Heart right ventricle (tissue), 16 donors: Measurements from ENCODE around the gene CYREN. TPM values are rescaled to one million over a fixed set of nuclear protein-coding genes. Genes with fewer than 3 reads are reported as not detected.

ENCODE experiments used
- ATAC-seq, 8 donors: fragments of 200-7000 bp; cut with Tn5 transposase; one replicate each; pipeline ENCODE4 v1.9.1; 2020; ENCODE audit warnings: mild to moderate bottlenecking in 8 of 8, moderate library complexity in 8 of 8, moderate number of reproducible peaks in 1 of 8
- DNase-seq, 2 donors: peaks; one replicate each; pipeline ENCODE4 v3.0.0-alpha.2; 2020
- H3K27ac ChIP-seq, 10 donors: fragments of 200-600 bp; sonication (generic) in 2 of 10; one replicate each; pipeline versions ENCODE4 v1.5.0 to v1.8.0; 2020 to 2022; ENCODE audit warnings: mild to moderate bottlenecking in 3 of 10
- H3K27me3 ChIP-seq, 7 donors: fragments of 200-600 bp; one replicate each; pipeline ENCODE4 v1.8.0; 2021 to 2022; ENCODE audit warnings: mild to moderate bottlenecking in 2 of 7
- H3K36me3 ChIP-seq, 9 donors: fragments of 200-600 bp; sonication (generic) in 1 of 9; one replicate each; pipeline versions ENCODE4 v1.5.0 to v1.8.0; 2020 to 2022; ENCODE audit warnings: mild to moderate bottlenecking in 2 of 9
- H3K4me1 ChIP-seq, 9 donors: fragments of 200-600 bp; sonication (generic) in 1 of 9; one replicate each; pipeline versions ENCODE4 v1.5.0 to v1.8.0; 2020 to 2022; ENCODE audit warnings: mild to moderate bottlenecking in 4 of 9
- H3K4me3 ChIP-seq, 10 donors: fragments of 200-600 bp; sonication (generic) in 2 of 10; one replicate each; pipeline versions ENCODE4 v1.5.0 to v1.8.0; 2020 to 2022; ENCODE audit warnings: mild to moderate bottlenecking in 7 of 10, moderate library complexity in 2 of 10
- H3K9me3 ChIP-seq, 11 donors: fragments of 200-600 bp in 10 of 11; sonication (generic) in 2 of 11; one replicate each; pipeline versions ENCODE4 v1.5.0 to v1.8.0; 2013 to 2022; ENCODE audit warnings: mild to moderate bottlenecking in 2 of 11, control low read depth in 1 of 11, moderate library complexity in 1 of 11
- WGBS, 2 donors: extraction: QIAGEN DNeasy Blood & Tissue Kit; methylation state at CpG; one replicate each; pipeline ENCODE4 v1.1.7; 2013; ENCODE audit warnings: inconsistent platforms in 1 of 2; 5-methylcytosine and 5-hydroxymethylcytosine counted together
- intact Hi-C, 10 donors: fragments of 100-400 bp; cut with DNase I; formaldehyde crosslinking; loops; one replicate each; pipeline versions ENCODE4 v1.11.1 to v1.14.2; 2022
- long read RNA-seq, 3 donors: library from polyadenylated mRNA; unstranded; transcript quantifications; one replicate each; pipeline ENCODE4 v2.0.0, GENCODE V29; 2020 to 2021
- polyA plus RNA-seq, 2 donors: library from polyadenylated mRNA; stranded (reverse); fragments of 200-250 nt; gene quantifications; one replicate each; pipeline ENCODE4 v1.2.3, GENCODE V29; 2013
- total RNA-seq, 10 donors: library from RNA; stranded (reverse); fragmentation: NEBNext Ultra II Directional in 3 of 10; extraction: Animal tissue kit (Norgen Biotek cat#: 25700) in 3 of 10; gene quantifications; one replicate each; pipeline versions ENCODE4 v1.2.1 to v1.2.4, GENCODE V29; 2021 to 2023
- TF ChIP-seq, protein P1 (sequence below), 9 donors: fragments of 200-600 bp; sonication (generic) in 2 of 9; IDR thresholded peaks; one replicate each; pipeline versions ENCODE4 v1.5.0 to v1.8.0; 2021 to 2022; ENCODE audit warnings: antibody characterized with exemption in 9 of 9, mild to moderate bottlenecking in 5 of 9, moderate library complexity in 1 of 9
- donor health status: Arrhythmogenic right ventricular cardiomyopathy.
- donor health status: ischemic (EF 13 %, LVEDD 7.1; RV severe dilation, severe dysfunction).
- donor health status: healthy with polysubstance abuse.
- donor health status: DM: no; HTN: yes; CAD: no.
- donor health status: DM: no; HTN: no; CAD: no.
- donor health status: ischemic (EF 25% LVEDD 6.9; RV normal size, moderate dysfunction).
- donor health status: ischemic (EF 25% LVEDD 5.7; RV mildly dilated, moderate dysfunction).
- donor health status: healthy.
- donor health status: DM: yes; HTN: yes; CAD: no.
- donor health status: Ischemic cardiomyopathy.
- donor health status: ischemic (EF 35%, LVEDD 5.7; RV mildly dilated, moderate dysfunction).
- donor health status: nonischemic (EF 11% LVEDD 7.7; RV severe dilation, severe dysfunction).
- donor health status: DM: yes; HTN: yes; CAD: no.
- donor health status: PGD.
- donor health status: ischemic (EF 29% LVEDD 5.4; RV normal size, mild dysfunction).
- donor health status: nonischemic (EF 23%, LVEDD 6.1; RV moderate dilation, normal function).

Gene CYREN, protein sequence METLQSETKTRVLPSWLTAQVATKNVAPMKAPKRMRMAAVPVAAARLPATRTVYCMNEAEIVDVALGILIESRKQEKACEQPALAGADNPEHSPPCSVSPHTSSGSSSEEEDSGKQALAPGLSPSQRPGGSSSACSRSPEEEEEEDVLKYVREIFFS
- total RNA-seq: 10 to 100 TPM; 16.0 to 33.3 (median 22.6) TPM
- polyA plus RNA-seq: 10 to 100 TPM; 20.1 to 23.4 TPM
- long read RNA-seq, donor 1, transcript CYREN-210 (2 exons, 578 nt): minor isoform, 6 of 57 reads
- long read RNA-seq, donor 1, transcript CYREN-202 (4 exons, 1,738 nt): major isoform, 10 of 57 reads
- long read RNA-seq, donor 1, partial matches to known transcripts: 1 of 57 reads
- long read RNA-seq, donor 1, other reads (novel, unspliced or antisense): 29 of 57 reads
- long read RNA-seq, donor 2, transcript CYREN-211 (2 exons, 844 nt): minor isoform, 6 of 41 reads
- long read RNA-seq, donor 2, transcript CYREN-202 (4 exons, 1,738 nt): major isoform, 7 of 41 reads
- long read RNA-seq, donor 2, partial matches to known transcripts: 0 of 41 reads
- long read RNA-seq, donor 2, other reads (novel, unspliced or antisense): 21 of 41 reads
- long read RNA-seq, donor 3, transcript CYREN-202 (4 exons, 1,738 nt): major isoform, 31 of 101 reads
- long read RNA-seq, donor 3, partial matches to known transcripts: 5 of 101 reads
- long read RNA-seq, donor 3, other reads (novel, unspliced or antisense): 58 of 101 reads

- H3K4me1 ChIP-seq: peaks cover 15 to 61% (median 47%) of the 10 kb centered on the region in 9 donors
- H3K27ac ChIP-seq: peak within 1 kb of the TSS; percentile 90 to 99 (median 96)
- WGBS, 2 donors: 0% methylated on average over 75 to 77 of the region's 77 CpGs
- peaks cover 0 to 35% (median 14%) of the 10 kb centered on the region in 9 donors for H3K36me3 ChIP-seq
- peak within 1 kb of the TSS; percentile 71 to 98 (median 74) for H3K4me3 ChIP-seq
- TF ChIP-seq, protein P1, sequence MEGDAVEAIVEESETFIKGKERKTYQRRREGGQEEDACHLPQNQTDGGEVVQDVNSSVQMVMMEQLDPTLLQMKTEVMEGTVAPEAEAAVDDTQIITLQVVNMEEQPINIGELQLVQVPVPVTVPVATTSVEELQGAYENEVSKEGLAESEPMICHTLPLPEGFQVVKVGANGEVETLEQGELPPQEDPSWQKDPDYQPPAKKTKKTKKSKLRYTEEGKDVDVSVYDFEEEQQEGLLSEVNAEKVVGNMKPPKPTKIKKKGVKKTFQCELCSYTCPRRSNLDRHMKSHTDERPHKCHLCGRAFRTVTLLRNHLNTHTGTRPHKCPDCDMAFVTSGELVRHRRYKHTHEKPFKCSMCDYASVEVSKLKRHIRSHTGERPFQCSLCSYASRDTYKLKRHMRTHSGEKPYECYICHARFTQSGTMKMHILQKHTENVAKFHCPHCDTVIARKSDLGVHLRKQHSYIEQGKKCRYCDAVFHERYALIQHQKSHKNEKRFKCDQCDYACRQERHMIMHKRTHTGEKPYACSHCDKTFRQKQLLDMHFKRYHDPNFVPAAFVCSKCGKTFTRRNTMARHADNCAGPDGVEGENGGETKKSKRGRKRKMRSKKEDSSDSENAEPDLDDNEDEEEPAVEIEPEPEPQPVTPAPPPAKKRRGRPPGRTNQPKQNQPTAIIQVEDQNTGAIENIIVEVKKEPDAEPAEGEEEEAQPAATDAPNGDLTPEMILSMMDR (IDR thresholded peaks at IDR 0.05): peak; percentile 35 to 90 (median 72)
- DNase-seq: peak; percentile 93 to 96
- no peaks in the 10 kb centered on the region for H3K27me3 ChIP-seq
- no peaks in the 10 kb centered on the region for H3K9me3 ChIP-seq
- intact Hi-C loops: loop anchor here in 7 of 10 donors (1.0 to 10.0 kb wide), 8 partner anchors 22 to 483 kb away; partner anchors contain the start of genes AGBL3 (in 5 of the 7), TMEM140 (in 1 of the 7) and WDR91 (in 1 of the 7)
- ATAC-seq: peak; percentile 95 to 97 (median 96)
These were observed at the start of gene CYREN for GRCh38 chr7:135170274-135170997. Gene CYREN (minus strand): TSS chr7:135170707. CDS start chr7:135168922, 1,785 bp downstream.

GRCh38 chr7:135217645-135218509, 47.4 kb upstream of the CYREN start:
- H3K27ac ChIP-seq: no peak overlapping the region
- ATAC-seq (no peak), DNase-seq (no peak)
- 95 to 98% methylated on average over 5 of the region's 5 CpGs for WGBS, 2 donors
- no peaks in the 10 kb centered on the region for H3K4me1 ChIP-seq
- no peak overlapping the region for H3K4me3 ChIP-seq
- H3K36me3 ChIP-seq: no peaks in the 10 kb centered on the region
- H3K9me3 ChIP-seq: no peaks in the 10 kb centered on the region
- TF ChIP-seq, protein P1 (IDR thresholded peaks at IDR 0.05): no peak
- H3K27me3 ChIP-seq: peaks cover 0 to 12% (median 0%) of the 10 kb centered on the region in 7 donors
- intact Hi-C loops: no loop called here

GRCh38 chr7:135215698-135216097, 45.2 kb upstream of the CYREN start:
- WGBS, 2 donors: 77 to 84% methylated on average over 3 of the region's 3 CpGs
- peaks cover 0 to 6% (median 2%) of the 10 kb centered on the region in 9 donors for H3K4me1 ChIP-seq
- ATAC-seq (no peak), DNase-seq (no peak)
- H3K4me3 ChIP-seq: no peak overlapping the region
- TF ChIP-seq, protein P1 (IDR thresholded peaks at IDR 0.05): no peak
- H3K27me3 ChIP-seq: peaks cover 0 to 7% (median 0%) of the 10 kb centered on the region in 7 donors
- no peak overlapping the region for H3K27ac ChIP-seq
- H3K36me3 ChIP-seq: no peaks in the 10 kb centered on the region
- intact Hi-C loops: no loop called here
- no peaks in the 10 kb centered on the region for H3K9me3 ChIP-seq
